ENCODE results near the gene RPL22. TPM values are rescaled to one million over a fixed set of nuclear protein-coding genes. Genes with fewer than 3 reads are reported as not detected.

Gene RPL22
- polyA plus RNA-seq (ENCODE audit: insufficient read length in 3 of 3), result 100 to 1,000 TPM; 624 to 731 (median 653) TPM

- peak; percentile 97 to 99 (median 98) for DNase-seq (ENCODE audit: low read depth in 3 of 3, low spot score in 2 of 3)
Observed at GRCh38 chr1:6199298-6200187, at the start of gene RPL22. RPL22 (minus strand) TSS chr1:6199595; CDS start chr1:6199573, 22 bp downstream.

- no peak for DNase-seq (ENCODE audit: low read depth in 3 of 3, low spot score in 2 of 3)
Observed at GRCh38 chr1:6248161-6248776, 48.9 kb upstream of the RPL22 start.

GRCh38 chr1:6247651-6248050 lies 48.3 kb upstream of the RPL22 start:
- DNase-seq (ENCODE audit: low read depth in 3 of 3, low spot score in 2 of 3), result no peak

GRCh38 chr1:6246497-6247467 lies 47.4 kb upstream of the RPL22 start:
- DNase-seq (ENCODE audit: low read depth in 3 of 3, low spot score in 2 of 3), result peak in 2 of 3 donors; percentile 66 to 69

- no peak for DNase-seq (ENCODE audit: low read depth in 3 of 3, low spot score in 2 of 3)
Observed at GRCh38 chr1:6245869-6246496, 46.6 kb upstream of the RPL22 start.

GRCh38 chr1:6245086-6245868 lies 45.9 kb upstream of the RPL22 start:
- peak in 1 of 3 donors; percentile 79 for DNase-seq (ENCODE audit: low read depth in 3 of 3, low spot score in 2 of 3)

- DNase-seq (ENCODE audit: low read depth in 3 of 3, low spot score in 2 of 3), result no peak
Observed at GRCh38 chr1:6244401-6245049, 45.1 kb upstream of the RPL22 start.

- no peak for DNase-seq (ENCODE audit: low read depth in 3 of 3, low spot score in 2 of 3)
Observed at GRCh38 chr1:6243993-6244392, 44.6 kb upstream of the RPL22 start, which contains the start of gene HES3. HES3 (plus strand) TSS chr1:6244179; CDS start chr1:6244366, 187 bp downstream.

- no peak for DNase-seq (ENCODE audit: low read depth in 3 of 3, low spot score in 2 of 3)
Observed at GRCh38 chr1:6243053-6243834, 43.8 kb upstream of the RPL22 start.

- DNase-seq (ENCODE audit: low read depth in 3 of 3, low spot score in 2 of 3), result no peak
Observed at GRCh38 chr1:6241887-6242740, 42.7 kb upstream of the RPL22 start.

GRCh38 chr1:6241107-6241886 lies 41.9 kb upstream of the RPL22 start:
- no peak for DNase-seq (ENCODE audit: low read depth in 3 of 3, low spot score in 2 of 3)

- no peak for DNase-seq (ENCODE audit: low read depth in 3 of 3, low spot score in 2 of 3)
Observed at GRCh38 chr1:6239950-6240768, 40.8 kb upstream of the RPL22 start.

- DNase-seq (ENCODE audit: low read depth in 3 of 3, low spot score in 2 of 3), result no peak
Observed at GRCh38 chr1:6239213-6239752, 39.9 kb upstream of the RPL22 start.

GRCh38 chr1:6237093-6237492 lies 37.7 kb upstream of the RPL22 start:
- DNase-seq (ENCODE audit: low read depth in 3 of 3, low spot score in 2 of 3), result no peak

- DNase-seq (ENCODE audit: low read depth in 3 of 3, low spot score in 2 of 3), result no peak
Observed at GRCh38 chr1:6235296-6235677, 35.9 kb upstream of the RPL22 start.

All from right renal cortex interstitium (tissue), 3 donors.